ENCODE data around the gene MAP2K5.

- TF ChIP-seq CTCF (IDR thresholded peaks at IDR 0.05): no peak
- TF ChIP-seq POLR2AphosphoS5 (IDR thresholded peaks at IDR 0.05): no peak
- no peak for TF ChIP-seq POLR2A (IDR thresholded peaks at IDR 0.05)
These were observed 239.6 kb downstream of the MAP2K5 start for GRCh38 chr15:67781907-67782690.
